PC-9 (cell line): ENCODE data around the gene LMF1.

Source experiments
- CTCF ChIP-seq: fragments of 200-600 bp; sonication (generic); conservative IDR thresholded peaks from 2 replicates; pipeline ENCODE4 v1.6.1; 2017; ENCODE audit warnings: mixed run types, antibody characterized with exemption, mild to moderate bottlenecking, moderate library complexity
- EZH2 ChIP-seq: fragments of 200-600 bp; sonication (generic); IDR thresholded peaks from 2 replicates; pipeline ENCODE4 v1.8.0; 2017; ENCODE audit warnings: antibody characterized with exemption, low read depth

DNA sequence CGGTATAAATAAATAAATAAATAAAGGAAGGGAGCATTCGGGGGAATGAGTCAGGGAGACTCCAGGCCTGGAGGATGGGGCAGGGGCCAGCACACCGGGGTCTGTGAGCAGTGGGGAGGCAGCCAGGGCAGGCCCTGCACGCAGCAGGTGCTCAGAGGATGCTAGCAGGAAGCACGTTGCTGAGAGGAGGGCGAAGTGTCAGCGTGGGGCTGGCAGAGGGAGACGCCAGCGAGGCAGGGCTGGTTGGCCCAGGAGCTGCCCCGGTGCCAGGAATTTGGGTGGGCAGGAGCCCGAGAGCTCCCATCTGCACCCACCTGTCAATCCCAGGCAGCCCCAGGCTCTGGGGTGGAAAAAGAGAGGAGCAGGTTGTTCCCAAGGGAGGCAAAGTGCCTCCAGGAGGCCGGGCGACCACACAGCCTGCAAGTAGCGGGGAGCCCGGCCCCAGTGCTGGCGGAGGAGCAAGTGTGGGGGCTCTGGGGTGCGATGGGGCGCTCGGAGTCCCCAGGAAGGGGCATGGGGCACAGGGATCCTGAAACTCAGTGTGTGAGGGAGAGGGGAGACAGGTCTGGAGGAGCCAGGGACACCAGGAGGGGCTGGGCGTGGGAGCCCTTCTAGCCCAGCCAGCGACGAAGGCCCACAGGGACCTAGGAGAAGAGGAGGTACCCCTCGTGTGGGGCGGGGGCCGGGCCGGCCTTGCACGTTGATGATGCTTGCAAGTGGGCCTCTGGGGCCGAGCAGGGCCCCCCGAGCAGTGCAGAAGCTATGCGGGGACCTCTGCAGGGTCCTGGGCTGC is 38.8 kb upstream of the LMF1 start:
- no peak for TF ChIP-seq CTCF
- TF ChIP-seq EZH2, result no peak
